GM13977 (cell line): ENCODE measurements around the gene PDE7B.

ENCODE experiments used
- DNase-seq: peaks from one replicate; pipeline ENCODE4 v3.0.0; 2012; ENCODE audit warnings: low spot score
- in situ Hi-C: fragments of 300-500 bp; cut with MboI; formaldehyde crosslinking; loops from one replicate; pipeline ENCODE4 v1.12.0; 2022; ENCODE audit warnings: low sequenced_read_pairs, low pct_unique_long_range_greater_than_20kb, mixed read lengths, inconsistent platforms; ENCODE audit not compliant: unreplicated experiment
- TF ChIP-seq, protein P1 (sequence below): IDR thresholded peaks from 2 replicates; pipeline ENCODE4 v1.5.1; 2012; ENCODE audit warnings: mild to moderate bottlenecking, control low read depth; ENCODE audit not compliant: insufficient read depth; ENCODE audit errors: extremely low read depth, missing control alignments

PDE7B gene

GRCh38 chr6:136225496-136225895, 374.0 kb downstream of the PDE7B start:
- no peak for DNase-seq
- in situ Hi-C loops, result no loop called here
- TF ChIP-seq, protein P1, sequence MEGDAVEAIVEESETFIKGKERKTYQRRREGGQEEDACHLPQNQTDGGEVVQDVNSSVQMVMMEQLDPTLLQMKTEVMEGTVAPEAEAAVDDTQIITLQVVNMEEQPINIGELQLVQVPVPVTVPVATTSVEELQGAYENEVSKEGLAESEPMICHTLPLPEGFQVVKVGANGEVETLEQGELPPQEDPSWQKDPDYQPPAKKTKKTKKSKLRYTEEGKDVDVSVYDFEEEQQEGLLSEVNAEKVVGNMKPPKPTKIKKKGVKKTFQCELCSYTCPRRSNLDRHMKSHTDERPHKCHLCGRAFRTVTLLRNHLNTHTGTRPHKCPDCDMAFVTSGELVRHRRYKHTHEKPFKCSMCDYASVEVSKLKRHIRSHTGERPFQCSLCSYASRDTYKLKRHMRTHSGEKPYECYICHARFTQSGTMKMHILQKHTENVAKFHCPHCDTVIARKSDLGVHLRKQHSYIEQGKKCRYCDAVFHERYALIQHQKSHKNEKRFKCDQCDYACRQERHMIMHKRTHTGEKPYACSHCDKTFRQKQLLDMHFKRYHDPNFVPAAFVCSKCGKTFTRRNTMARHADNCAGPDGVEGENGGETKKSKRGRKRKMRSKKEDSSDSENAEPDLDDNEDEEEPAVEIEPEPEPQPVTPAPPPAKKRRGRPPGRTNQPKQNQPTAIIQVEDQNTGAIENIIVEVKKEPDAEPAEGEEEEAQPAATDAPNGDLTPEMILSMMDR, result no peak

GRCh38 chr6:136226027-136226673, 374.6 kb downstream of the PDE7B start:
- TF ChIP-seq, protein P1, result peak; percentile 91
- in situ Hi-C loops, result no loop called here
- peak; percentile 50 for DNase-seq

- TF ChIP-seq, protein P1, result no peak
- in situ Hi-C loops, result no loop called here
- no peak for DNase-seq
Observed at GRCh38 chr6:136226674-136227377, 375.3 kb downstream of the PDE7B start.

DNA sequence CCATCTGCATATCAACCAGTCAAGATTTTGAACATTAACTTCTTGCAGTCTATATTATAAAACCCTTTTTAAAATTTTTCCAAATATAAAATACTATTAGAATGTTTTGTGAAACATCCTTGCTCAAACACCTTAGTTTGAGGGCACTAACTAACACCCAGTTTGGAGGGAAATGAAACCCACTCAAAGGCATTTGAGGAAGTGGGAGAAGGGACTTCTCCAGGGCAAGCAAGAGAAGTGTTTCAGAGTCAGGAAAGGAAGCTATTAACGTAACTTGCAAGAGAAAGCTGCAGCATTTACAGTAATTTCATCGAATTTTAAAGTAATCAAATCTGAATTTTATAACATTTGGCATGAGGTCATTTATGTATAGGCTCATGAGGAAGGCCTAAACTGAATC, 377.3 kb downstream of the PDE7B start:
- in situ Hi-C loops, result no loop called here
- TF ChIP-seq, protein P1, result no peak
- no peak for DNase-seq

DNA sequence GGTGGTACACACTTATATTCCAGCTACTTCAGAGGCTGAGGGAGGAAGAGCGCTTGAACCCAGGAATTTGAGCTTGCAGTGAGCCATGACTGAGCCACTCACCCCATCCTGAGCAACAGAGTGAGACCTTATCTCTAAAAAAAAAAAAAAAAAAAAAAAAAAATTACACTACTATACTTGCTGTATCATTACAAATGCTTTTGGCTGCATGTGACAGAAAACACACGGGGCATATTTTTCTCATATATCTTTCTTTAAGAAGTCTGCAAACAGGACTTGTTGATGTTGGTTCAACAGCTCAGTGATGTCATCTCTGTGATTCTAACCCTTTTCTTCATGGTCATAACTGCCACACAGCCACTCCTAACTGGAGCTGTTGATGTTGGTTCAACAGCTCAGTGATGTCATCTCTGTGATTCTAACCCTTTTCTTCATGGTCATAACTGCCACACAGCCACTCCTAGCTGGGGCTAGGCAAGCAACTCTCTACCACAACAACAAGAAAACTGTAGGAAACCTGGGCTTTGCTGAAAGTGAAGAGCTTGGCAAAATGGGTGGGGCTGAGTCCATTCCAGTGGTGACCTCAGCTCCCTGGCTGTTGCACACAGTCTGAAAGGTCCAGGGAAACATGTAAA, 378.8 kb downstream of the PDE7B start:
- in situ Hi-C loops, result no loop called here

GRCh38 chr6:136232701-136233100, 381.2 kb downstream of the PDE7B start:
- TF ChIP-seq, protein P1, result no peak
- no peak for DNase-seq
- in situ Hi-C loops, result no loop called here

More for the DNA sequence above, 378.8 kb downstream of the PDE7B start:
- TF ChIP-seq, protein P1, result no peak
- DNase-seq, result no peak
